SK-N-SH treated with all-trans-retinoic acid at 6 μM for 48 hours (cell line): ENCODE results near the gene EIF1B.

Experiments used
- ATAC-seq: fragments of 200-7000 bp; cut with Tn5 transposase; 3 replicates; pipeline ENCODE4 v1.9.1; 2020; ENCODE audit warnings: mild to moderate bottlenecking, moderate library complexity
- BACH2 ChIP-seq: fragments of 250-450 bp; sonication (Bioruptor Pico); IDR thresholded peaks from 2 replicates; pipeline ENCODE4 v1.9.0; 2021; ENCODE audit warnings: mild to moderate bottlenecking, borderline replicate concordance
- CSDC2 ChIP-seq: fragments of 250-450 bp; sonication (Bioruptor Pico); IDR thresholded peaks from 2 replicates; pipeline ENCODE4 v1.5.0; 2020; ENCODE audit warnings: mild to moderate bottlenecking, moderate library complexity
- CSRNP3 ChIP-seq: fragments of 250-450 bp; sonication (Bioruptor Pico); IDR thresholded peaks from 2 replicates; pipeline ENCODE4 v1.5.1; 2021; ENCODE audit warnings: mild to moderate bottlenecking, moderate library complexity
- ESRRG ChIP-seq: fragments of 250-450 bp; sonication (Bioruptor Pico); IDR thresholded peaks from 2 replicates; pipeline ENCODE4 v1.6.1; 2021; ENCODE audit warnings: mild to moderate bottlenecking
- GLIS3 ChIP-seq: fragments of 250-450 bp; sonication (Bioruptor Pico); IDR thresholded peaks from 2 replicates; pipeline ENCODE4 v1.5.0; 2020; ENCODE audit warnings: mild to moderate bottlenecking, moderate library complexity
- ISL1 ChIP-seq: fragments of 250-450 bp; sonication (Bioruptor Pico); IDR thresholded peaks from 2 replicates; pipeline ENCODE4 v2.1.2; 2022; ENCODE audit warnings: mild to moderate bottlenecking, moderate library complexity
- PATZ1 ChIP-seq: fragments of 250-450 bp; sonication (Bioruptor Pico); IDR thresholded peaks from 2 replicates; pipeline ENCODE4 v1.8.0; 2020; ENCODE audit warnings: mild to moderate bottlenecking, moderate library complexity, borderline replicate concordance
- POU6F1 ChIP-seq: fragments of 250-450 bp; sonication (Bioruptor Pico); IDR thresholded peaks from 2 replicates; pipeline ENCODE4 v1.8.0; 2021; ENCODE audit warnings: low read depth, mild to moderate bottlenecking, moderate library complexity, borderline replicate concordance
- PPARA ChIP-seq: fragments of 250-450 bp; sonication (Bioruptor Pico); IDR thresholded peaks from 2 replicates; pipeline ENCODE4 v1.5.0; 2020; ENCODE audit warnings: mild to moderate bottlenecking, borderline replicate concordance
- RARB ChIP-seq: fragments of 250-450 bp; sonication (Bioruptor Pico); IDR thresholded peaks from 2 replicates; pipeline ENCODE4 v1.8.0; 2021; ENCODE audit warnings: mild to moderate bottlenecking, moderate library complexity
- TCF4 ChIP-seq: fragments of 250-450 bp; sonication (Bioruptor Pico); IDR thresholded peaks from 2 replicates; pipeline ENCODE4 v1.8.0; 2021; ENCODE audit warnings: mild to moderate bottlenecking, moderate library complexity, borderline replicate concordance
- TOX ChIP-seq: fragments of 250-450 bp; sonication (Bioruptor Pico); IDR thresholded peaks from 2 replicates; pipeline ENCODE4 v1.8.0; 2021; ENCODE audit warnings: mild to moderate bottlenecking, moderate library complexity, borderline replicate concordance
- ZC3H10 ChIP-seq: fragments of 250-450 bp; sonication (Bioruptor Pico); IDR thresholded peaks from 2 replicates; pipeline ENCODE4 v1.5.1; 2021; ENCODE audit warnings: mild to moderate bottlenecking, moderate library complexity
- ZFP3 ChIP-seq: fragments of 250-450 bp; sonication (Bioruptor Pico); IDR thresholded peaks from 2 replicates; pipeline ENCODE4 v1.5.0; 2020; ENCODE audit warnings: mild to moderate bottlenecking, moderate library complexity
- ZFP30 ChIP-seq: fragments of 450-650 bp; formaldehyde crosslinking; IDR thresholded peaks from 2 replicates; pipeline ENCODE4 v1.5.0; 2022; ENCODE audit warnings: mild to moderate bottlenecking, moderate library complexity
- ZNF8 ChIP-seq: fragments of 450-650 bp; formaldehyde crosslinking; IDR thresholded peaks from 2 replicates; pipeline ENCODE4 v1.5.0; 2020; ENCODE audit warnings: mild to moderate bottlenecking, moderate library complexity
- TF ChIP-seq, protein P1 (sequence below): fragments of 250-450 bp; sonication (Bioruptor Pico); IDR thresholded peaks from 2 replicates; pipeline ENCODE4 v1.5.1; 2020; ENCODE audit warnings: low read depth, mild to moderate bottlenecking, moderate library complexity

Gene EIF1B

GRCh38 chr3:40321818-40322217 lies 12.3 kb downstream of the EIF1B start:
- TF ChIP-seq POU6F1 (CRISPR knock-in tag), result no peak
- TF ChIP-seq TOX, result no peak
- no peak for TF ChIP-seq PATZ1 (CRISPR knock-in tag)
- TF ChIP-seq CSDC2 (CRISPR knock-in tag), result no peak
- no peak for ATAC-seq

GRCh38 chr3:40323946-40324345 lies 14.4 kb downstream of the EIF1B start:
- TF ChIP-seq RARB (CRISPR knock-in tag), result no peak
- TF ChIP-seq, protein P1, sequence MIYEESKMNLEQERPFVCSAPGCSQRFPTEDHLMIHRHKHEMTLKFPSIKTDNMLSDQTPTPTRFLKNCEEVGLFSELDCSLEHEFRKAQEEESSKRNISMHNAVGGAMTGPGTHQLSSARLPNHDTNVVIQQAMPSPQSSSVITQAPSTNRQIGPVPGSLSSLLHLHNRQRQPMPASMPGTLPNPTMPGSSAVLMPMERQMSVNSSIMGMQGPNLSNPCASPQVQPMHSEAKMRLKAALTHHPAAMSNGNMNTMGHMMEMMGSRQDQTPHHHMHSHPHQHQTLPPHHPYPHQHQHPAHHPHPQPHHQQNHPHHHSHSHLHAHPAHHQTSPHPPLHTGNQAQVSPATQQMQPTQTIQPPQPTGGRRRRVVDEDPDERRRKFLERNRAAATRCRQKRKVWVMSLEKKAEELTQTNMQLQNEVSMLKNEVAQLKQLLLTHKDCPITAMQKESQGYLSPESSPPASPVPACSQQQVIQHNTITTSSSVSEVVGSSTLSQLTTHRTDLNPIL (CRISPR knock-in tag), result no peak
- TF ChIP-seq CSRNP3 (CRISPR knock-in tag), result no peak
- no peak for TF ChIP-seq ZFP30 (CRISPR knock-in tag)
- TF ChIP-seq PATZ1 (CRISPR knock-in tag), result no peak
- TF ChIP-seq ZNF8 (CRISPR knock-in tag), result no peak
- no peak for TF ChIP-seq GLIS3 (CRISPR knock-in tag)
- no peak for ATAC-seq

- ATAC-seq, result no peak
Observed at GRCh38 chr3:40324621-40325020, 15.1 kb downstream of the EIF1B start.

GRCh38 chr3:40325465-40325864 lies 16.0 kb downstream of the EIF1B start:
- TF ChIP-seq ZNF8 (CRISPR knock-in tag) (no peak), PATZ1 (CRISPR knock-in tag) (no peak), CSDC2 (CRISPR knock-in tag) (no peak), PPARA (CRISPR knock-in tag) (no peak), ZC3H10 (CRISPR knock-in tag) (no peak), TCF4 (no peak), ESRRG (CRISPR knock-in tag) (no peak), POU6F1 (CRISPR knock-in tag) (no peak), ZFP3 (CRISPR knock-in tag) (no peak), BACH2 (CRISPR knock-in tag) (no peak)
- TF ChIP-seq, protein P1 (CRISPR knock-in tag), result no peak
- TF ChIP-seq, all 23 proteins: peak for 0
- ATAC-seq, result no peak

More at GRCh38 chr3:40324621-40325020, 15.1 kb downstream of the EIF1B start:
- no peak for TF ChIP-seq ISL1 (CRISPR knock-in tag)
- TF ChIP-seq ESRRG (CRISPR knock-in tag), result no peak
